GM19455 (cell line): ENCODE measurements around the gene DMAC2L.

ENCODE experiments used
- ATAC-seq: cut with Tn5 transposase; IDR thresholded peaks from one replicate; pipeline ENCODE4 v1.9.1; 2021; ENCODE audit not compliant: unreplicated experiment

The DMAC2L gene

GRCh38 chr14:50321009-50321660 lies 9.0 kb downstream of the DMAC2L start:
- peak; percentile 93 for ATAC-seq

GRCh38 chr14:50331596-50331995 lies 19.5 kb downstream of the DMAC2L start:
- ATAC-seq, result no peak

GRCh38 chr14:50333014-50333509 lies 20.9 kb downstream of the DMAC2L start:
- ATAC-seq, result no peak

- no peak for ATAC-seq
Observed at GRCh38 chr14:50334211-50334610, 22.1 kb downstream of the DMAC2L start.

GRCh38 chr14:50335389-50335788 lies 23.3 kb downstream of the DMAC2L start:
- no peak for ATAC-seq

- ATAC-seq, result no peak
Observed at GRCh38 chr14:50335989-50336824, 24.1 kb downstream of the DMAC2L start.

- no peak for ATAC-seq
Observed at GRCh38 chr14:50338587-50338986, 26.5 kb downstream of the DMAC2L start.

- no peak for ATAC-seq
Observed at GRCh38 chr14:50339178-50339804, 27.2 kb downstream of the DMAC2L start.

GRCh38 chr14:50340045-50340444 lies 27.9 kb downstream of the DMAC2L start:
- no peak for ATAC-seq

GRCh38 chr14:50340963-50341362 lies 28.8 kb downstream of the DMAC2L start:
- no peak for ATAC-seq

GRCh38 chr14:50342221-50343078 lies 30.3 kb downstream of the DMAC2L start:
- ATAC-seq, result no peak

GRCh38 chr14:50343434-50343833 lies 31.3 kb downstream of the DMAC2L start:
- no peak for ATAC-seq

- ATAC-seq, result peak; percentile 49
Observed at GRCh38 chr14:50344116-50344775, 32.1 kb downstream of the DMAC2L start.

GRCh38 chr14:50344876-50345563 lies 32.9 kb downstream of the DMAC2L start:
- ATAC-seq, result no peak

- no peak for ATAC-seq
Observed at GRCh38 chr14:50345846-50346422, 33.8 kb downstream of the DMAC2L start.

- no peak for ATAC-seq
Observed at GRCh38 chr14:50347521-50347920, 35.4 kb downstream of the DMAC2L start.

- ATAC-seq, result no peak
Observed at GRCh38 chr14:50348933-50349332, 36.8 kb downstream of the DMAC2L start.

GRCh38 chr14:50350975-50351374 lies 38.9 kb downstream of the DMAC2L start:
- no peak for ATAC-seq

GRCh38 chr14:50352584-50352983 lies 40.5 kb downstream of the DMAC2L start:
- ATAC-seq, result no peak
